A549 treated with ZK216348 at 1 μM for 4 hours (cell line): ENCODE results near the gene CD177. TPM values are rescaled to one million over a fixed set of nuclear protein-coding genes. Genes with fewer than 3 reads are reported as not detected.

Source experiments
- total RNA-seq: library from RNA; stranded (reverse); fragments of 200-300 nt; extraction: Qiagen RNA extraction; gene quantifications from 5 replicates; pipeline ENCODE4 v1.2.3, GENCODE V29; 2022; ENCODE audit warnings: low read depth

Gene CD177, protein sequence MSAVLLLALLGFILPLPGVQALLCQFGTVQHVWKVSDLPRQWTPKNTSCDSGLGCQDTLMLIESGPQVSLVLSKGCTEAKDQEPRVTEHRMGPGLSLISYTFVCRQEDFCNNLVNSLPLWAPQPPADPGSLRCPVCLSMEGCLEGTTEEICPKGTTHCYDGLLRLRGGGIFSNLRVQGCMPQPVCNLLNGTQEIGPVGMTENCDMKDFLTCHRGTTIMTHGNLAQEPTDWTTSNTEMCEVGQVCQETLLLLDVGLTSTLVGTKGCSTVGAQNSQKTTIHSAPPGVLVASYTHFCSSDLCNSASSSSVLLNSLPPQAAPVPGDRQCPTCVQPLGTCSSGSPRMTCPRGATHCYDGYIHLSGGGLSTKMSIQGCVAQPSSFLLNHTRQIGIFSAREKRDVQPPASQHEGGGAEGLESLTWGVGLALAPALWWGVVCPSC
- total RNA-seq: 0.08 to 0.20 TPM (median 0.13 TPM) in 5 replicates

DNA sequence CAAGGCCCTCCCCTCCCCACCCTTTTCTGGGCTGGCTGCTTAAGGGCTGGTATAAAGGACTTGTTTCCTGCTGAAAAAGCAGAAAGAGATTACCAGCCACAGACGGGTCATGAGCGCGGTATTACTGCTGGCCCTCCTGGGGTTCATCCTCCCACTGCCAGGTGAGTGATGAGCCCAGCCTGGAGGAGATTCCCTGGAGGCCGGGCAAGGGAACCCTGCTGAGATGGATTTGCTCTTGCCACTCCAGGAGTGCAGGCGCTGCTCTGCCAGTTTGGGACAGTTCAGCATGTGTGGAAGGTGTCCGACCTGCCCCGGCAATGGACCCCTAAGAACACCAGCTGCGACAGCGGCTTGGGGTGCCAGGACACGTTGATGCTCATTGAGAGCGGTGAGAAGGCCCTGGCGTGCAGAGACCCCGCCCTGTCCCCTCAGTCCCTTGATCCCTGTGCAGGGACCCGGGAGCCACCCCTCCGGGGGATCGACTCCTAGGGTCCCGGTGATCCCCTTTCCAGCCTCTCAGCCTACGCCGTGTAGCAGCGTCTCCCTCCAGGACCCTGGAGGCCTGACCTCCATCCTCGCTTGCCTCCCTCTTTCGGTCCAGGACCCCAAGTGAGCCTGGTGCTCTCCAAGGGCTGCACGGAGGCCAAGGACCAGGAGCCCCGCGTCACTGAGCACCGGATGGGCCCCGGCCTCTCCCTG, at the start of gene CD177:
Gene CD177 (plus strand): TSS at position 81 of the 699 bp plus-strand sequence. CDS start 29 bp downstream, at position 110.

Other genes starting within 250 kb of the CD177 start
- gene PSG5, start 167.2 kb upstream of the CD177 start, total RNA-seq: 0.54 to 0.84 TPM (median 0.60 TPM) in 5 replicates
- gene PSG4, start 148.0 kb upstream of the CD177 start, total RNA-seq: 0.22 to 2.0 TPM (median 0.50 TPM) in 5 replicates
- gene PSG9, start 84.2 kb upstream of the CD177 start, total RNA-seq: 0.12 to 0.47 TPM (median 0.20 TPM) in 4 of 5 replicates, not detected in the other
- not detected in 5 replicates for gene TEX101, start 61.2 kb downstream of the CD177 start, total RNA-seq
- gene LYPD3, start 111.9 kb downstream of the CD177 start, total RNA-seq: 0.24 to 0.58 TPM (median 0.42 TPM) in 5 replicates
- 8.3 to 11.9 TPM (median 11.1 TPM) in 5 replicates for gene PHLDB3, start 151.1 kb downstream of the CD177 start, total RNA-seq
- gene ETHE1, start 173.5 kb downstream of the CD177 start, total RNA-seq: 39.1 to 54.4 TPM (median 49.1 TPM) in 5 replicates
- 1.0 to 3.4 TPM (median 2.4 TPM) in 5 replicates for gene ZNF575, start 179.5 kb downstream of the CD177 start, total RNA-seq
- 27.1 to 32.0 TPM (median 28.8 TPM) in 5 replicates for gene XRCC1, start 221.8 kb downstream of the CD177 start, total RNA-seq
- gene PINLYP, start 222.1 kb downstream of the CD177 start, total RNA-seq: 0.18 to 0.40 TPM (median 0.32 TPM) in 4 of 5 replicates, not detected in the other
- 5.0 to 7.1 TPM (median 5.2 TPM) in 5 replicates for gene IRGQ, start 242.4 kb downstream of the CD177 start, total RNA-seq
- gene ZNF576, start 242.9 kb downstream of the CD177 start, total RNA-seq: 12.5 to 21.0 TPM (median 19.4 TPM) in 5 replicates